Adrenal gland (tissue), 12 donors: ENCODE measurements around the gene TTC39B. TPM values are rescaled to one million over a fixed set of nuclear protein-coding genes. Genes with fewer than 3 reads are reported as not detected.

Experiments
- DNase-seq, 7 donors: peaks; one replicate each; pipeline ENCODE4 v3.0.0-alpha.2; 2019 to 2020
- H3K27ac ChIP-seq, 5 donors: fragments of 200-600 bp; sonication (generic) in 4 of 5; 1 replicate in 3 of 5; 2 replicates in 2 of 5; pipeline versions ENCODE4 v1.5.1 to v1.8.0; 2016 to 2020; ENCODE audit warnings: mild to moderate bottlenecking in 1 of 5
- H3K27me3 ChIP-seq: fragments of 200-600 bp; 2 replicates; pipeline ENCODE4 v1.8.0; 2021
- H3K36me3 ChIP-seq, 2 donors: fragments of 200-600 bp; replicated peaks in 1 of 2; 1 replicate in 1 of 2; 2 replicates in 1 of 2; pipeline versions ENCODE4 v1.5.1 to v1.8.0; 2018 to 2022
- H3K4me1 ChIP-seq, 2 donors: fragments of 200-600 bp; replicated peaks in 1 of 2; 1 replicate in 1 of 2; 2 replicates in 1 of 2; pipeline versions ENCODE4 v1.5.1 to v1.8.0; 2018 to 2021
- H3K4me3 ChIP-seq, 4 donors: fragments of 200-600 bp; sonication (generic) in 3 of 4; one replicate each; pipeline ENCODE4 v1.5.1; 2016 to 2018
- H3K9me3 ChIP-seq, 3 donors: fragments of 200-600 bp; sonication (generic) in 1 of 3; replicated peaks in 1 of 3; 1 replicate in 2 of 3; 2 replicates in 1 of 3; pipeline versions ENCODE4 v1.5.1 to v1.8.0; 2016 to 2021
- POLR2A ChIP-seq, 2 donors: fragments of 450-650 bp; IDR thresholded peaks; one replicate each; pipeline ENCODE4 v1.6.1; 2017; ENCODE audit warnings: antibody characterized with exemption in 2 of 2, mild to moderate bottlenecking in 2 of 2, moderate library complexity in 1 of 2
- WGBS, 4 donors: extraction: QIAGEN DNeasy Blood & Tissue Kit in 2 of 4; methylation state at CpG; one replicate each; pipeline versions ENCODE4 v1.1.5 to v1.1.7; 2013 to 2017; 5-methylcytosine and 5-hydroxymethylcytosine counted together
- intact Hi-C, 2 donors: fragments of 100-400 bp; cut with DNase I; formaldehyde crosslinking; loops; one replicate each; pipeline versions ENCODE4 v1.14.1 to v1.15.0; 2022 to 2023
- polyA plus RNA-seq, 3 donors: library from polyadenylated mRNA; stranded (reverse); fragments of 200-250 nt in 2 of 3; fragments of 350-450 nt in 1 of 3; fragmentation: Illumina TruSeq in 1 of 3; extraction: RNeasy Lipid Tissue Mini Kit (QIAGEN cat#74804) in 1 of 3; gene quantifications; one replicate each; pipeline ENCODE4 v1.2.3, GENCODE V29; 2013 to 2014
- total RNA-seq, 9 donors: library from RNA; depleted of rRNA in 4 of 9; stranded (reverse); fragments of >200 nt in 4 of 9; fragments of 120-200 nt in 1 of 9; fragmentation: NEBNext Ultra II Directional in 1 of 9; extraction: Animal tissue kit (Norgen Biotek cat#: 25700) in 1 of 9; gene quantifications; one replicate each; pipeline versions ENCODE4 v1.1.0 to v1.2.4, GENCODE V29; 2013 to 2023
- TF ChIP-seq, protein P1 (sequence below), 6 experiments: fragments of 450-650 bp in 4 of 6; fragments of 200-600 bp in 2 of 6; sonication (generic) in 1 of 6; IDR thresholded peaks; 1 replicate in 5 of 6; 2 replicates in 1 of 6; pipeline versions ENCODE4 v1.5.1 to v1.8.0; 2016 to 2021; ENCODE audit warnings: antibody characterized with exemption in 6 of 6, mild to moderate bottlenecking in 2 of 6, moderate library complexity in 1 of 6
- donor health status: healthy with polysubstance abuse.
- donor health status: Bipolar disorder and iron deficiency.
- donor health status: DM: yes; HTN: yes; CAD: no.
- donor health status: DM: no; HTN: no; CAD: no.
- donor health status: DM: no; HTN: no; CAD: no.
- donor health status: DM: yes; HTN: yes; CAD: no.

The TTC39B gene
- total and polyA plus RNA-seq, 12 donors = 3.7 to 14.4 (median 9.5) TPM

DNA sequence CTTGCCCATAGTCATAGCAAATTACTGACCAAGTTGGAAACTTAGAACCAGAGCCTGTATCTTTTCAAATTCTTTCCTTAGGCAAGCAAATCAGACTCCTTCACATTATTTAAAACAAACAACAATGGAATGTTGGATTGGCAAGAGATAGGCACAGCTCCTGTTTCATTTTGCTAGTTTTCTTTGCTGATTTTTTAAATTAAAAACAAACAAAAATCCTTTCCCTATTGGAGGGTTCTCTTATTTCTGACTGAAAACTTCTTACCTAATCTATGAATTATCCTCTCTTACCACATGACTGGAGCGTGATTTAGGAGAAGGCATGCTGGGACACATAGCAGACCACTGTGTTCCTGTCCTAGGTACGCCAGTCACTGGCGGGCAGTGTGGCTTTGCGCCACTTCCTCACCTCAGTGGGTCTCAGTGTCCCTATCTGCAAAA lies 63.0 kb downstream of the TTC39B start:
- WGBS, 4 donors = 73 to 92% (median 88%) methylated on average over 4 of the region's 4 CpGs
- intact Hi-C loops = no loop called here
- no peak for DNase-seq
- Histone ChIP-seq H3K36me3 (no peaks in the 10 kb centered on the region), H3K27ac (peak overlapping the region in 2 of 5 donors; percentile 6 to 17), H3K9me3 (no peaks in the 10 kb centered on the region), H3K27me3 (no peaks in the 10 kb centered on the region), H3K4me1 (peaks cover 9% of the 10 kb centered on the region in 2 donors), H3K4me3 (no peak overlapping the region)
- TF ChIP-seq, protein P1, sequence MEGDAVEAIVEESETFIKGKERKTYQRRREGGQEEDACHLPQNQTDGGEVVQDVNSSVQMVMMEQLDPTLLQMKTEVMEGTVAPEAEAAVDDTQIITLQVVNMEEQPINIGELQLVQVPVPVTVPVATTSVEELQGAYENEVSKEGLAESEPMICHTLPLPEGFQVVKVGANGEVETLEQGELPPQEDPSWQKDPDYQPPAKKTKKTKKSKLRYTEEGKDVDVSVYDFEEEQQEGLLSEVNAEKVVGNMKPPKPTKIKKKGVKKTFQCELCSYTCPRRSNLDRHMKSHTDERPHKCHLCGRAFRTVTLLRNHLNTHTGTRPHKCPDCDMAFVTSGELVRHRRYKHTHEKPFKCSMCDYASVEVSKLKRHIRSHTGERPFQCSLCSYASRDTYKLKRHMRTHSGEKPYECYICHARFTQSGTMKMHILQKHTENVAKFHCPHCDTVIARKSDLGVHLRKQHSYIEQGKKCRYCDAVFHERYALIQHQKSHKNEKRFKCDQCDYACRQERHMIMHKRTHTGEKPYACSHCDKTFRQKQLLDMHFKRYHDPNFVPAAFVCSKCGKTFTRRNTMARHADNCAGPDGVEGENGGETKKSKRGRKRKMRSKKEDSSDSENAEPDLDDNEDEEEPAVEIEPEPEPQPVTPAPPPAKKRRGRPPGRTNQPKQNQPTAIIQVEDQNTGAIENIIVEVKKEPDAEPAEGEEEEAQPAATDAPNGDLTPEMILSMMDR (IDR thresholded peaks at IDR 0.05) = no peak
- no peak for TF ChIP-seq POLR2A (IDR thresholded peaks at IDR 0.05)

DNA sequence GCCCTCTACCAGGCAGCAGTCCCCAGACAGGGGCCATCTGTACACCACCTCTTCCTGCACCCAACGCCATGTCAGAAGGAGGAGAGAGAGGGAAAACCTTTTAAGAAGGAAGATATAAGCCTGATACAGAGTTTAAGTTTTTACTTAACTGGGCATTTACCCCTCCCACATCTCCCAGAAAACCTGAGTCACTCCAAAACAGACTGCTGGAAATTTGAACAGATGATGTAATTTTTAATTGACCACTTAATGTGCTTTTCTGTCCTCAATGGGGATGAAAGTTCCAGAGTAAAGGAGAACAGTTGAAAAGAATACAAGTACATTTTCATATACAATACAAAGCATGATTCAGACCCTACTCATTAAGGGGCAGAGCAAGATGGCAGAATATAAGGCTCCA lies 63.9 kb downstream of the TTC39B start:
- no peak overlapping the region for H3K4me3 ChIP-seq
- H3K27me3 ChIP-seq = no peaks in the 10 kb centered on the region
- H3K4me1 ChIP-seq = peaks cover 9% of the 10 kb centered on the region in 2 donors
- no peak for TF ChIP-seq POLR2A (IDR thresholded peaks at IDR 0.05)
- TF ChIP-seq, protein P1 (IDR thresholded peaks at IDR 0.05) = no peak
- 90 to 100% (median 93%) methylated on average over 1 of the region's 1 CpG for WGBS, 4 donors
- no peaks in the 10 kb centered on the region for H3K36me3 ChIP-seq
- H3K9me3 ChIP-seq = no peaks in the 10 kb centered on the region
- intact Hi-C loops = no loop called here
- no peak for DNase-seq
- H3K27ac ChIP-seq = peak overlapping the region in 2 of 5 donors; percentile 17 to 50

DNA sequence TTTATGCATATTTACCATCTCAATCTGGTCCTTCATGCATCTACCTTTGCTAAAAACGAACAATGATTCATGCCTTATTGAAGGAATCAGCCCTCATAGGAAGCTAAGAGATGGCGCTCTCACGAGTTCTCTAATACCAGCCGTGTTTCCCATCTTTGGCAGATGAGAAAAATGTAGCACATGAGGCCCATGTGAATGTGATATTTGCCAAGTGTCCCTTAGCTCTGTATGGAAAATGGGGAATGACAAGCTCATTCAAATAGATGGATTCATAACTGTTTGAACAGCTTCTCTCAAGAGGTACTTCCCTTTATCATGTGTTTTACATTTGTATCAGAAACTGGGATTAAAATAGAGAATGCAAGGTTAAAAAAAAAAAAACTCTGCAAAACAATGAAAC lies 66.1 kb downstream of the TTC39B start:
- TF ChIP-seq, protein P1 (IDR thresholded peaks at IDR 0.05) = no peak
- no peak for TF ChIP-seq POLR2A (IDR thresholded peaks at IDR 0.05)
- DNase-seq = no peak
- no peaks in the 10 kb centered on the region for H3K36me3 ChIP-seq
- no peaks in the 10 kb centered on the region for H3K27me3 ChIP-seq
- no peaks in the 10 kb centered on the region for H3K9me3 ChIP-seq
- intact Hi-C loops = no loop called here
- 84 to 88% (median 86%) methylated on average over 4 of the region's 4 CpGs for WGBS, 4 donors
- H3K4me3 ChIP-seq = no peak overlapping the region
- H3K27ac ChIP-seq = no peak overlapping the region
- peaks cover 9% of the 10 kb centered on the region in 2 donors for H3K4me1 ChIP-seq

DNA sequence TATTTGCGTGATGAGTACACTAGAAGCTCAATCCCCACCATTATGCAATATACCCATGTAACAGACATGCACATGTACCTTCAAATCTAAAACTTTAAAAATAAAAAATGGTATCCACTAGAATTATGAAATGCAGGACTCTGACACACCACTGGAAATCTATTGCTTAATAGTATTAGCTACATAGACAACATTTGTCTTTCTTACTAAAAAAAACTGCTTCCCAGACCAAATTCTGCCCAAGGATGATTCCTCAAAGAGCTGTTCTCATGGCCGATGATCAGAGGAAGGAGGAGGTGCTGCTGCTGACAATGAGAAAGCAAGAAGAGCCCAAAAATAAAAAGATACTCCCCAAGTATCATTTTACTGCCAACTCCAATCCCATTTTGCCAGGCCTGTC lies 67.2 kb downstream of the TTC39B start:
- no peak overlapping the region for H3K4me3 ChIP-seq
- WGBS, 4 donors = 23 to 66% (median 54%) methylated on average over 2 of the region's 2 CpGs
- no peaks in the 10 kb centered on the region for H3K9me3 ChIP-seq
- H3K4me1 ChIP-seq = peaks cover 9% of the 10 kb centered on the region in 2 donors
- intact Hi-C loops = no loop called here
- TF ChIP-seq, protein P1 (IDR thresholded peaks at IDR 0.05) = no peak
- TF ChIP-seq POLR2A (IDR thresholded peaks at IDR 0.05) = no peak
- peak overlapping the region in 4 of 5 donors; percentile 4 to 59 (median 36) for H3K27ac ChIP-seq
- no peaks in the 10 kb centered on the region for H3K36me3 ChIP-seq
- H3K27me3 ChIP-seq = no peaks in the 10 kb centered on the region
- DNase-seq = peak in 3 of 7 donors; percentile 24 to 28 (median 26)
